Gastroesophageal sphincter (tissue), 3 donors: Measurements from ENCODE around the gene WNT11.

Source experiments
- CTCF ChIP-seq, 4 experiments: fragments of 200-600 bp in 2 of 4; fragments of 450-650 bp in 2 of 4; sonication (generic) in 1 of 4; IDR thresholded peaks; one replicate each; pipeline ENCODE4 v1.5.1; 2017 to 2019; ENCODE audit warnings: antibody characterized with exemption in 4 of 4, mild to moderate bottlenecking in 2 of 4, moderate library complexity in 2 of 4
- POLR2A ChIP-seq, 2 donors: fragments of 450-650 bp; IDR thresholded peaks; one replicate each; pipeline ENCODE4 v1.6.1; 2017; ENCODE audit warnings: antibody characterized with exemption in 2 of 2, mild to moderate bottlenecking in 2 of 2, moderate library complexity in 1 of 2

GRCh38 chr11:76237000-76237649 is 30.8 kb upstream of the WNT11 start:
- TF ChIP-seq POLR2A (IDR thresholded peaks at IDR 0.05) (no peak), CTCF (IDR thresholded peaks at IDR 0.05) (no peak)
